AG10803 (cell line): ENCODE measurements around the gene RPH3AL.

ENCODE experiments used
- DNase-seq: peaks from one replicate; pipeline ENCODE4 v3.0.0; 2010; ENCODE audit warnings: low read depth
- H3K4me3 ChIP-seq: 2 replicates; pipeline ENCODE4 v1.5.1; 2011; ENCODE audit warnings: mild to moderate bottlenecking, low read length, control low read depth
- TF ChIP-seq, protein P1 (sequence below): conservative IDR thresholded peaks from 2 replicates; pipeline ENCODE4 v1.5.1; 2011; ENCODE audit warnings: mild to moderate bottlenecking, low read length, control low read depth, inconsistent platforms

Gene RPH3AL

GRCh38 chr17:326010-326621 is 26.5 kb downstream of the RPH3AL start:
- no peak for DNase-seq
- TF ChIP-seq, protein P1, sequence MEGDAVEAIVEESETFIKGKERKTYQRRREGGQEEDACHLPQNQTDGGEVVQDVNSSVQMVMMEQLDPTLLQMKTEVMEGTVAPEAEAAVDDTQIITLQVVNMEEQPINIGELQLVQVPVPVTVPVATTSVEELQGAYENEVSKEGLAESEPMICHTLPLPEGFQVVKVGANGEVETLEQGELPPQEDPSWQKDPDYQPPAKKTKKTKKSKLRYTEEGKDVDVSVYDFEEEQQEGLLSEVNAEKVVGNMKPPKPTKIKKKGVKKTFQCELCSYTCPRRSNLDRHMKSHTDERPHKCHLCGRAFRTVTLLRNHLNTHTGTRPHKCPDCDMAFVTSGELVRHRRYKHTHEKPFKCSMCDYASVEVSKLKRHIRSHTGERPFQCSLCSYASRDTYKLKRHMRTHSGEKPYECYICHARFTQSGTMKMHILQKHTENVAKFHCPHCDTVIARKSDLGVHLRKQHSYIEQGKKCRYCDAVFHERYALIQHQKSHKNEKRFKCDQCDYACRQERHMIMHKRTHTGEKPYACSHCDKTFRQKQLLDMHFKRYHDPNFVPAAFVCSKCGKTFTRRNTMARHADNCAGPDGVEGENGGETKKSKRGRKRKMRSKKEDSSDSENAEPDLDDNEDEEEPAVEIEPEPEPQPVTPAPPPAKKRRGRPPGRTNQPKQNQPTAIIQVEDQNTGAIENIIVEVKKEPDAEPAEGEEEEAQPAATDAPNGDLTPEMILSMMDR, result no peak
- H3K4me3 ChIP-seq, result no peak overlapping the region

GRCh38 chr17:325270-326009 is 27.2 kb downstream of the RPH3AL start:
- no peak for DNase-seq
- H3K4me3 ChIP-seq, result no peak overlapping the region
- TF ChIP-seq, protein P1, result no peak

DNA sequence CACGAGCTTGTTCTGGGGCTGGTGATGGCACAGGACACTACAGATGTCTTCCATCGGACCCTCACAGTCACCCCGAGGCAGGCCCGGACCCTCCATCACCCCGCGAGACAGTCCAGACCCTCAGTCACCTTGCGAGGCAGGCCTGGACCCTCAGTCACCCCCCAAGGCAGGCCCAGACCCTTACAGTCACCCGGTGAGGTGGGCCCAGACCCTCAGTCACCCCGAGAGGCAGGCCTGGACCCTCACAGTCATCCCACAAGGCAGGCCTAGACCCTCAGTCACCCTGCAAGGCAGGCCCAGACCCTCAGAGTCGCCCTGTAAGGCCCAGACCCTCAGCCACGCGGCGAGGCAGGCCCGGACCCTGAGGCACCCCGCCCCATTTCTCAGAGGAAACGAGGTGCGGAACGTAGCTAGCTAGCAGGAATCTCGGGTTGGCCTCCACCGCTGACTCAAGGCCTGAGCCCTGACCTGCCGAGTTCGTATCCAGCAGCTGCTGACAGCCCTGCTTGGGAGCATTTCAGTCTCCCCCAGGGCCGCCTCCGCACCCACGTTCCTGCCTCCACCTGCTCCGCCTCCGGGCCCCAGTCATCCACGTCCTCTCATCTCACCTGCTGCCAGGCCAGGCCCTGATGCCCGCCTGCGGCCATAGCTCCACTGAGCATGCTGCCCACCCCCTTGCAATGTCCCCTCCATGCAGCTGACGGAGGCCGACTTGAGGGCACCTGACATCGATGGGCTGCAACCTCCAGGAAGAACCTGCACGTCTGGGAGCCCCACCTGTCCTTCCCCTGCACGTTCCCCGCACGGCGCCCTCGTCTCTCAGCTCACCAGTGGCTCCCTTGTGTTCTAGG is 28.7 kb downstream of the RPH3AL start:
- no peak overlapping the region for H3K4me3 ChIP-seq
- TF ChIP-seq, protein P1, result no peak
- DNase-seq, result no peak

DNA sequence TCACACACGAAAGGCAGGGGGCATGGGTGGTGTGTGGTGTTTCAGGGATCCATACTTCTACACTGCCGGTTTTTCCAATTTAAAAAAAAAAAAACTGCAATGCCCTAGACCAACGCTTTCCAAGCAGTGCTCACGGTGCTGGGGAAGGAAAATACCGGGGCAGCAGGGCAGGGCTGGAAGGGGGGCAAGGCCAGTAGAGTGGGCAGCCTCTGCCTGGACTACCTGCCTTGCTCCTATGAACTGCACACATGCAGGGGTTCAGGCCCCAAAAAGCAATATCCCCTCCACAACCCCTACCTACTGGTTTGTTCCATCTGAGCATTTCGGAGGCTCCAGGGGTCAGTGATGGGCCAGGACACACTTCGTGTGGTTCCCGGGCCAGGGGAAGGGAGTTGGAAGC is 29.4 kb downstream of the RPH3AL start:
- TF ChIP-seq, protein P1, result no peak
- no peak overlapping the region for H3K4me3 ChIP-seq
- DNase-seq, result no peak

GRCh38 chr17:322006-322780 is 30.4 kb downstream of the RPH3AL start:
- H3K4me3 ChIP-seq, result no peak overlapping the region
- TF ChIP-seq, protein P1, result no peak
- no peak for DNase-seq

DNA sequence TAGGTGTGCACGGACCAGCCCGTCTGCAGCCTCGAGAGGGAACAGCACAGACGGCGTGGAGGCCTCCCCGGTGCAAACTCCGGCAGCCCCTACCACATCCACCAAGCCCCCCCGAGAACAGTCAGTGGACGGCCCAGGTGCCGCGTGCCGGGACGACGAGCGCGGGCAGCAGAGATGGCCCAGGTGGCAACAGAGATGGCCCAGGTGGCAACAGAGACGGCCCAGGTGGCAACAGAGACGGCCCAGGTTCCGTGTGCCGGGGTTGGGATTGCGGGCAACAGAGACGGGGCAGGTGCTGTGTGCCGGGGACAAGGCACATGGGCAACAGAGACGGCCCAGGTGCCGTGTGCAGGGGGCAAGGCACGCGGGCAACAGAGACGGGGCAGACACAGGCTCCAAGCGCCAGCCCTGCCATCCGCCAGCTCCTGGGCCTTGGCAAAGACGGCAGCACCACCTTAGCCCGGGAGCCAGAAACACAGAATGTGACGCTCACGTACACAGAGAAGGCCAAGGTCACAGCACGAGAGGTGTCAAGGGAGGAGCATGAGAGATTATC is 31.1 kb downstream of the RPH3AL start:
- H3K4me3 ChIP-seq, result no peak overlapping the region
- DNase-seq, result no peak
- TF ChIP-seq, protein P1, result no peak
